Measurements from ENCODE around the gene ABL2.

Gene ABL2

DNA sequence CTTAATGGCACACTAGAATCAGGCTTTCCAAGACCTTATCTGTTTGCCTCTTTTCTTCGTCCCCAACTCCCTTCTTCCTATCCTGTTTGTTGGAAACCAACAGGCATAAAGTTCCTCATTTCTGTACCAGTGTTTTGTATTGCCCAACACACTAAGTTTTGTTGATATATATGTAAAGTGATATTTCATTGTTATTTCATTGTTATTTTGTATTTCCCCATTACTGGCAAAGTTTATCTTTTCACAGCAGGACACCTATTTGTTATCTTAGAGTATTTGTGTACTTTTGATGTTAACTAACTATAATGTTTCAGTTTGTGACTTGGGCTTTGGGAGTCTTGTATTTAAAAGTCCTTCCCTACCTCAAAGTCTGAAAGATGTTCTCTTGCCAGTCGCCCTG lies 176.7 kb downstream of the ABL2 start:
- no peak for DNase-seq (ENCODE audit: low read depth in 2 of 2)

Data from stimulated activated CD4-positive, alpha-beta T cell treated with anti-CD3 and anti-CD28 coated beads, Interleukin-12 subunit alpha, Interleukin-12 subunit beta, amount 100 ng/mL, for 24 hours (primary cell).